GM19099 (cell line): ENCODE measurements around the gene LIX1L.

ENCODE experiments used
- POLR2A ChIP-seq: IDR thresholded peaks from 3 replicates; pipeline ENCODE4 v1.6.1; 2011; ENCODE audit warnings: low read depth; ENCODE audit not compliant: insufficient read length; ENCODE audit errors: extremely low read depth

Gene LIX1L

DNA sequence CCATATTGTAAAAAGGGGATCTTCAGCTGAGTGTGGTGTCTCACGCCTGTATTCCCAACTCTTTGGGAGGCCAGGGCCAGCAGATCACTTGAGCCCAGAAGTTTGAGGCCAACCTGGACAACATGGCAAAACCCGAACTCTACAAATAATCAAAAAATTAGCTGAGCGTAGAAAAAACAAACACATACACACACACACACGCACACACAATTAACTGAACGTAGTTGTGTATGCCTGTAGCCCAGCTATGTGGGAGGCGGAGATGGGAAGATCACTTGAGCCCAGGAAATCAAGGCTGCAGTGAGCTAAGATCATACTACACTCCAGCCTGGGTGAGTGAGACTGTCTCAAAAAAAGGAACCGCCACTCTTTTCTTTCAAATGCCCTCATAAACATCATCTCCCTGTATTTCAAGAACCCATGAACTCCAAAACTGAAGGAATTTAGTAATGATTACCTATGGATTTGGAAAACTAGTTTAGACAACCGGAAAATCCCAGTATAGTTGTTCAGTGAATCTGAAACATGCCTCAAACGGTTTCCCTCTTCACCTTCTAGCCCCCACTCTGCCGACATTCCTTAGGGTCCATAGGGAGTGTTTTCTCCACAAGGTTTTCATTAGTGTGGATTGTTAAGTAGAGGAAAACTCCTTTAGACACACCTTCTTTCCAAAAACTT lies 34.1 kb upstream of the LIX1L start:
- TF ChIP-seq POLR2A, result peak; percentile 62

DNA sequence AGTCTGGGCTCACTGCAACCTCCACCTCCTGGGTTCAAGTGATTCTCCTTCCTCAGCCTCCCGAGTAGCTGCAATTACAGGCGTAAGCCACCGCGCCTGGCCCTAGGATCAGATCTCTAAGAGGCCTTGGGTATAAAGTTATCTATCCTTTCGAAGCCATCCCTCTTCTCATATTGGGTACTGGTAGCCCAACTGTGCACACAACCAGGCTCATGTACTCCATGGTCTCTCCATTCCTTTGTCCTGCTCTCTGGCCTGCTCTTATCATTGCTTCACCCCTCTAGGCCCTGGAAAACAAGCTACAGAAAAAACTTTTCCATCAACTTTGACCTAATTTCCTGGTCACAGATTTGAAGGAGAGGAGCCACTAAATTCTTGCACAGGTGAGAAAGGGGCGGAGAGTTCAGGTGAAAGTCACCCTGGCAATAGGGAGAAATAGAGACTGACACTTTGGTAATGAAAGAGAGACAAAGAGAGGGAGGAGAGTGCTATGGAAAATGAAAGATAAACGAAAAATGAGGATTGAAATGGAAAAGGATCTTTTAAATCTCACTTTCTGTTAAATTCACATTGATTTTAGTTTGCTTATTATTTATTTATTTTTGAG lies 32.5 kb upstream of the LIX1L start:
- no peak for TF ChIP-seq POLR2A

DNA sequence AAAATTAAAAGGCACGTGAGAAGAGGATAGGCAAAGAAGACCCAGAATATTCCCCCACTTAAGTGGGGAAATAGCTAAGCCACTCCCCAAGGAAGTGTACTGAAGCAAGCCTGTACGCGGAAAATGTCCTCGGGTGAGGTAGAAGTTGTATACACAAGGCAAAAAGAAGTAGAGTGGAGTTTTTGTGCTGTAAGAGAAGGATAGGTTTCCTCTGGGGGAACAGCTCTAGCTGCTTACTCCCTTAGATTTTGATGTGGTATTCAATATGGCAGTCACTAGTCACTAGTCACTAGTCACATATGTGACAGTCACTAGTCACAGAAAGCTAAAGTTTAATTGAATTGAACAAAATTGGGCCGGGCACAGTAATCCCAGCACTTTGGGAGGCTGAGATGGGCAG lies 31.0 kb upstream of the LIX1L start:
- TF ChIP-seq POLR2A, result no peak

DNA sequence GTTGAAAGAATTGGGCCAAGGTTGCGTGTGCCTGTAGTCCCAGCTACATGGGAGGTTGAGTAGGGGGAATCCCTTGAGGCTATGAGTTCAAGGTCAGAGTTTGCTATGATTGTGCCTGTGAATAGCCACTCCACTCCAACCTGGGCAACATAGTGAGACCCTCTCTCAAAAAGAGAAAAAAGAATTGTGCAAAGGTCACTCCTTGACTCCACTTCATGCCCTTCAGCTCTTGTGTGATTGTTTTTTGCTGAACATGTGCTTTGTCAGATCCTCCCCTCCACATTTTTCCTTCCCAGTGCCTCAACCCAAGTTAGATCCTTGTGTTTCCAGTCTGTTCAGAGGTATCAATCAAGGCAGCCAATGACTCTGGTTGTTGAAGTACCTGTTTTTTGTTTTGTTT lies 30.1 kb upstream of the LIX1L start:
- TF ChIP-seq POLR2A, result no peak

DNA sequence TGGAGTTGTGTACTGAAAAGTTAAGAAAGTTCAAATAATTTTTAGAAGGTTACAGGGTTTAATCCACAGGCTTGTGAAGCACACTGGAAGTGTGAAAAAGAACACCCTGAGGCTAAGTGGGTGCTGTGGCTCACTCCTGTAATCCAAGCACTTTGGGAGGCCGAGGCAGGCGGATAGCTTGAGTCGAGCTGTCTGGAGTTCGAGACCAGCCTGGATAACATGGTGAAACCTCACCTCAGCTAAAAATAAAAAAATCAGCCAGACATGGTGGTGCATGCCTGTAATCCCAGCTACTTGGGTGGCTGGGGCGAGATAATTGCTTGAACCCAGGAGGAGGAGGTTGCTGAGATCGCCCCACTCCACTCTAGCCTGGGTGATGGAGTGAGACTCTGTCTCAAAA lies 28.7 kb upstream of the LIX1L start:
- no peak for TF ChIP-seq POLR2A

DNA sequence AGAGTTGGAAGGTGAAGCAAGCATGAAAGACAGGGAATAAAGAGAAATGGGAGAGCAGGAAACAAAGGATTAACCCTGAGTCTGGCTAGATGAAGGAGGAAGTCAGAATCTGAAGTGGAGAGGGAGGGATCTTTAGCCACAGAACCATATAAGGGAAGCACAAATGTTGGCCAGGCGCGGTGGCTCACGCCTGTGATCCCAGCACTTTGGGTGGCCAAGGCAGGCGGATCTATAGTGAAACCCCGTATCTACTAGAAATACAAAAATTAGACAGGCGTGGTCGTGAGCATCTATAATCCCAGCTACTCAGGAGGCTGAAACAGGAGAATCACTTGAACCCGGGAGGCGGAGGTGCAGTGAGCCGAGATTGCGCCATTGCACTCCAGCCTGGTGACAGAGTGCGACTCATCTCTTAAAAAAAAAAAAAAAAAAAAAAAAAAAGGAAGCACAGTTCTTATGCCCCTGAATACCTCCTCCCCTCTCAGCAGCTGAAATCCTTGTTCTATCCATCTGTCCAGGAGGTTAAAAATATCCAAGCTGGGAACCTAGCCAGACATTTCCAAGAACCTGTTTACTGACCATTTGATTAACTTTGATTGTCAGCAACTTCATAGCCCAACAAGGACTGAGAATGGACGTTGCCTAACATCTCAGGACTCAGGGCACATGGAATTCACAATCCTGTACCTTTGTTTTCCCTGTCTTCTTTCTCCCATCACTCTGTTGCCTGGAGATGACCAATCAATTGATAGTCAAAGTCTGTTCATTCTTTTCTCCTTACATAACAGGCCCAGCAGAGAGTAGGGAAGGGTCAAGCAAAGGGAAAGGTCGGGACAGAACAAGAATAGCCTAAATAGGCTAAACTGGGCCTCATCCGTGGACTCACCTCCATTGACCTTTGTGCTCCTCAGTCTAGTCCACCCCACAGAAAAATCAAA lies 28.0 kb upstream of the LIX1L start:
- TF ChIP-seq POLR2A, result no peak

DNA sequence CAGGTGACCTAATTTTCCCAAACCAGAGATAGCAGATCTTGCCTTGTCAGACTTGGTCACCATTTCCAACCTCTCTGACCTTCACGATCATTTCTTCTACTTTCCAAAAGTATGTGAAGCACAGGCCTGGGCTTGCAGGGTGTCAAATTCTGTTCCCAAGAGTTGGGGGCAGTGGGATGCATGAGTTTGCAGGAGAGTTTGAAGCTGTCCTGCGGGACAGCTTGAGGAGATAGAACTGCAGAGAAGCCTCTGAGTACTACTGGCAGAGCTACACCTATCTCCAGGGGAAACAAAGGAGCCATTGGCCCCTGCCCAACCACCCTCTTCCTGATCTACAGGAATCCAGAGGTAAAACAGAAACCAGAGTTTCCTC lies 27.3 kb upstream of the LIX1L start:
- no peak for TF ChIP-seq POLR2A

DNA sequence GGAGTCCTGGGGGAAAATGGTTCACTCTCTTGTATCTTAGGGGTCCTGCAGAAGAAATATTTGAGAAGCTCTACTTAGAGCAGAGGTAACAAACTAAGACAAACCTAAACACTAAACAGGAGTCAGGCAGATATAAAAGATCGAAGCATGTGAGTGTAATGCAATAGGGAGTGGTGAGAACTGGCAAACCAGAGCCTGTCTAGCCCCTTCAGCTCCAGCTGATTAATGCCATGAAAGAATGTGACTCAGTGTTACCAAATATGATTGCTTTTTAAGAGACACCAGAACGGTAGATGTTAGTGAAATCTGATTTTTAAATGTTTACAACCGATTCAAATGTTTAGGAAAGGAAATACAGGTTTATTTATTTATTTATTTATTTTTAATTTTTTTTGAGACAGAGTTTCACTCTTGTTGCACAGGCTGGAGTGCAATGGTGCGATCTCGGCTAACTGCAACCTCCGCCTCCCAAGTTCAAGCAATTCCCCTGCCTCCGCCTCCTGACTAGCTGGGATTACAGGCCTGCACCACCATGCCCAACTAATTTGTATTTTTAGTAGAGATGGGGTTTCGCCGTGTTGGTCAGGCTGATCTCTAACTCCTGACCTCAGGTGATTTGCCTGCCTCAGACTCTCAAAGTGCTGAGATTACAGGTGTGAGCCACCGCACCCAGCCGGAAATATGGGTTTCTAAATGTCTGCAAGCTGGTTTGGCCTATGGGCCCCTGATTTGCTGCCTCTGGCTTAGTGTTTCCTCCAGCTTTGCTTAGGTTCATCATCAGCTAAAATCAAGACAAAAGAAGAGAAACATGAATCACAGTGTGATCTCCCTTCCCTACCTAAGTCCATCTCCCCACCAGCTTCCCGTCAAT lies 26.4 kb upstream of the LIX1L start:
- TF ChIP-seq POLR2A, result no peak

DNA sequence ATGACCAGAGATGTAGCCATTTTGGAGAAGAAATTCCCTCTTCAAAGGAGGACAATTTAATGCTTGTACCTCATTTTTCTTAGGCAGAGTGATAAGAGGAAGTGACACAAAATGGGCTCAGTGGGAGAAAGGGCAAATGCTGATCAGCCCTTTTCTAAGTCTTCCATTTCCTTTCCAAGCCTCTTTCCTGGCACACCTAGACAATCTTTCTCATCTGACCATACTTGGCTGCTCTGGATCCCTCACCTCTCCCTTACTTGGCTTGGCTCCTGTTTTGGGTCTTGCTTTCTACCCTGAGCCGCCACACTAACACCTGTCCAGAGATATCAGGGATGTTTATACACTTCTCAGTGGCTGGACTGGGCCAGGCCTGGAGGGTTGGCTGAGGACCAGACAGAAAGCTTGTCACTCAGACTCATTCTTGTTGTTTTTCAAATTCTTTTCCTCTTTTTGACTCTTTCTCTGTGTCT lies 25.4 kb upstream of the LIX1L start:
- TF ChIP-seq POLR2A, result no peak

DNA sequence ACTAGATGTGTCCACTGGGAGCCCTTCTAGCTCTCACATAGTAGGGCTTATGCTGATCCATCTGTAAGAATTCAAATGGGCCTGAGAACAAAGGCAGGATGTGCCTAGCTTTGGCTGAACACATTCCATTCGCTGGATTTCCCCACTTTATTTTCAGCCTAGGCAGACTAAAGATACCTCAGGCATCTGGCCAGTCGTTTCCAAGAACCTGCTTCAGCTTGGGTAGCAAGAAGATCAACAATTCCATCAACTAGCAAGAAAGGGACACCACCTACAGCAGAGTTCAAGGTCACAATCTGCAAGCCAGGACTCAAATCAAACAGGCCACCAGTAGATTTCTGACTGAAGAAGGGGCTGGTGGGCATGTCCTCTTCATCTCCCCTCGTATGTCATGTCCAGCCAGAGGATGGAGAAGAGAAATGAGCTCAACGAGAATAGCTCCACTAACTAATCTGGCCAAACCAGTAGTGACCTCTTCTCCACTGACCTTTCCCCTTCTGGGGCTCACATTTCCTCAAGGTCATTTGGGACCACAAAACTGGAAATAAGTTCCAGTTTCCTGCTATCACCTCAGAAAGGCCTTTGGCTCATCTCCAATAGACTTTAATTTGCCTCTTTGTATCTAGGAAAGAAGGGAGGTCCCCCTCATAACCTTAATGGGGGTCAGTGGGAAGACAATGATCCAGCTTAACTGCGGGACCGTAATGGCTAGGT lies 24.4 kb upstream of the LIX1L start:
- TF ChIP-seq POLR2A, result no peak

DNA sequence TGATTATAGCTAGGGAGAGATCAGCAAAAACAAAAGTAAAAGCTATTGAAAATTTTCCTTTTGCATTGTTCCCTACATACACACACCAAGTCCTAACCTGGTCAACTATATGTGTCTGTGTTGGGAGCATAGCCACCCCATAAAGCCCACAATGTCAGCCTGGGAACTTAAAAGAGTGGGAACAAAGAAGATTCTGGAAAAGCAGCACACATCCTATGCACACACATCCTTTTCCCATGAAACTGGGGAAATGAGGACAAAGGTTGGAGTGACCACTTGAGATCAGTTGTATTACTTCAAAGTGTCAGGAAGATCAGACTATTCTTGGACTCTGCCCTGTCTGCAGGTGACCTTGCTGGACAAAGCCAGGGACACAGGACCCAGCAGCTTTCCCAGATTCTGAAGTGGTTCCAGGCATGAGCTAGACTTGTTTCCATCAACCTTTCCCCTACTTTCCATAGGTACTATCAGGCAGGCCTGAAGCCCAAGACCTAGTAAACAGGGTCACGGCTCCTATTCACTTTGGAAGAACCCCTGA lies 22.7 kb upstream of the LIX1L start:
- no peak for TF ChIP-seq POLR2A

DNA sequence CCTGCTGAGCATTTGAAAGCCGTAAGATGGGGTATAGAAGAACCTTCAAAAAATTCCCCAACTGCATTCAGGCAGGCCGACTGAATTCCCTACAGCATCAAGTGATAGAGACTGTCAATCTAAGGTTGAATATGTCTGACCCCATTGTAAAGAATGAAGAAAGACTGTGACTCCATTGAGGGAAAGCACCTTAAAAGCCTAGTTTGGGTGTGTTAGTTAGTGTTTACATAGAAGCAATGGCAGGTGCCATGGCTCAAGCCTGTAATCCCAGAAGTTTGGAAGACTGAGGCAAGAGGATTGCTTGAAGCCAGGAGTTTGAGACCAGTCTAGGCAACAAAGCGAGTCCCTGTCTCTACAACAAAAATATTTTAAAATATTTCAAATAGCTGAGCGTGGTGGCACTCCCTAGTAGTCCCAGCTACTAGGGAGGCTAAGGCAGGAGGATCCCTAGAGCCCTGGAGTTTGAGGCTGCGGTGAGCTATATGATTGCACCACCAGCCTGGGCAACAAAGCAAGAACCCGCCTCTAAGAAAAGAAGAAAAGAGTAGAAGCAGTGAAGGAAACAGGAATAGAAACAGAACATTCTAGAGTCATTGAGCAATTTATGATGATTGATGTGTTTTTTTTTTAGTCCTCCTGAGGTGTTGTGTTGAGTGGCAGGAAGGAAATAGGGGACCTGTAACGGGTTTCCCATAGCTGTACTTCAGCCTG lies 22.1 kb upstream of the LIX1L start:
- no peak for TF ChIP-seq POLR2A
